Gastroesophageal sphincter (tissue), 3 donors: ENCODE results near the gene KAZN.

Experiments used
- EP300 ChIP-seq: sonication (generic); formaldehyde crosslinking; IDR thresholded peaks from one replicate; pipeline ENCODE4 v1.6.1; 2017; ENCODE audit warnings: antibody characterized with exemption, mild to moderate bottlenecking
- POLR2A ChIP-seq, 2 donors: fragments of 450-650 bp; IDR thresholded peaks; one replicate each; pipeline ENCODE4 v1.6.1; 2017; ENCODE audit warnings: antibody characterized with exemption in 2 of 2, mild to moderate bottlenecking in 2 of 2, moderate library complexity in 1 of 2
- POLR2AphosphoS5 ChIP-seq: sonication (generic); formaldehyde crosslinking; IDR thresholded peaks from one replicate; pipeline ENCODE4 v1.6.1; 2017; ENCODE audit warnings: antibody characterized with exemption
- TF ChIP-seq, protein P1 (sequence below), 4 experiments: fragments of 200-600 bp in 2 of 4; fragments of 450-650 bp in 2 of 4; sonication (generic) in 1 of 4; IDR thresholded peaks; one replicate each; pipeline ENCODE4 v1.5.1; 2017 to 2019; ENCODE audit warnings: antibody characterized with exemption in 4 of 4, mild to moderate bottlenecking in 2 of 4, moderate library complexity in 2 of 4

GRCh38 chr1:14993414-14993813 is 394.9 kb downstream of the KAZN start:
- TF ChIP-seq, protein P1, sequence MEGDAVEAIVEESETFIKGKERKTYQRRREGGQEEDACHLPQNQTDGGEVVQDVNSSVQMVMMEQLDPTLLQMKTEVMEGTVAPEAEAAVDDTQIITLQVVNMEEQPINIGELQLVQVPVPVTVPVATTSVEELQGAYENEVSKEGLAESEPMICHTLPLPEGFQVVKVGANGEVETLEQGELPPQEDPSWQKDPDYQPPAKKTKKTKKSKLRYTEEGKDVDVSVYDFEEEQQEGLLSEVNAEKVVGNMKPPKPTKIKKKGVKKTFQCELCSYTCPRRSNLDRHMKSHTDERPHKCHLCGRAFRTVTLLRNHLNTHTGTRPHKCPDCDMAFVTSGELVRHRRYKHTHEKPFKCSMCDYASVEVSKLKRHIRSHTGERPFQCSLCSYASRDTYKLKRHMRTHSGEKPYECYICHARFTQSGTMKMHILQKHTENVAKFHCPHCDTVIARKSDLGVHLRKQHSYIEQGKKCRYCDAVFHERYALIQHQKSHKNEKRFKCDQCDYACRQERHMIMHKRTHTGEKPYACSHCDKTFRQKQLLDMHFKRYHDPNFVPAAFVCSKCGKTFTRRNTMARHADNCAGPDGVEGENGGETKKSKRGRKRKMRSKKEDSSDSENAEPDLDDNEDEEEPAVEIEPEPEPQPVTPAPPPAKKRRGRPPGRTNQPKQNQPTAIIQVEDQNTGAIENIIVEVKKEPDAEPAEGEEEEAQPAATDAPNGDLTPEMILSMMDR (IDR thresholded peaks at IDR 0.05) = no peak
- TF ChIP-seq POLR2A (IDR thresholded peaks at IDR 0.05) (no peak), POLR2AphosphoS5 (no peak), EP300 (no peak)
